Renal pelvis (tissue), 12 donors: ENCODE results near the gene TRIM14. TPM values are rescaled to one million over a fixed set of nuclear protein-coding genes. Genes with fewer than 3 reads are reported as not detected.

Experiments used
- DNase-seq: peaks from one replicate; pipeline ENCODE4 v3.0.0-alpha.2; 2013
- long read RNA-seq, 16 experiments: transcript quantifications; one replicate each; lab custom pipeline, GENCODE V29; 2026
- polyA plus RNA-seq, 3 donors: library from polyadenylated mRNA; unstranded; fragments of 120-200 nt; gene quantifications; one replicate each; pipeline ENCODE4 v1.2.1, GENCODE V29; 2013; ENCODE audit not compliant: insufficient read length in 3 of 3

TRIM14 gene, protein sequence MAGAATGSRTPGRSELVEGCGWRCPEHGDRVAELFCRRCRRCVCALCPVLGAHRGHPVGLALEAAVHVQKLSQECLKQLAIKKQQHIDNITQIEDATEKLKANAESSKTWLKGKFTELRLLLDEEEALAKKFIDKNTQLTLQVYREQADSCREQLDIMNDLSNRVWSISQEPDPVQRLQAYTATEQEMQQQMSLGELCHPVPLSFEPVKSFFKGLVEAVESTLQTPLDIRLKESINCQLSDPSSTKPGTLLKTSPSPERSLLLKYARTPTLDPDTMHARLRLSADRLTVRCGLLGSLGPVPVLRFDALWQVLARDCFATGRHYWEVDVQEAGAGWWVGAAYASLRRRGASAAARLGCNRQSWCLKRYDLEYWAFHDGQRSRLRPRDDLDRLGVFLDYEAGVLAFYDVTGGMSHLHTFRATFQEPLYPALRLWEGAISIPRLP
- 1 to 10 TPM; 5.2 to 7.2 (median 6.9) TPM for polyA plus RNA-seq
- long read RNA-seq, donor 1, full-length matches to known transcripts = 1 of 1 reads
- long read RNA-seq, donor 1, partial matches to known transcripts = 0 of 1 reads
- long read RNA-seq, donor 1, other reads (novel, unspliced or antisense) = 0 of 1 reads
- long read RNA-seq, donor 2, full-length matches to known transcripts = 2 of 99 reads
- long read RNA-seq, donor 2, partial matches to known transcripts = 97 of 99 reads
- long read RNA-seq, donor 2, other reads (novel, unspliced or antisense) = 0 of 99 reads
- long read RNA-seq, donor 3, full-length matches to known transcripts = 1 of 1 reads
- long read RNA-seq, donor 3, partial matches to known transcripts = 0 of 1 reads
- long read RNA-seq, donor 3, other reads (novel, unspliced or antisense) = 0 of 1 reads
- long read RNA-seq, donor 4, full-length matches to known transcripts = 2 of 62 reads
- long read RNA-seq, donor 4, partial matches to known transcripts = 25 of 62 reads
- long read RNA-seq, donor 4, other reads (novel, unspliced or antisense) = 35 of 62 reads
- long read RNA-seq, donor 5 = 0 reads
- long read RNA-seq, donor 6, full-length matches to known transcripts = 4 of 4 reads
- long read RNA-seq, donor 6, partial matches to known transcripts = 0 of 4 reads
- long read RNA-seq, donor 6, other reads (novel, unspliced or antisense) = 0 of 4 reads
- long read RNA-seq, donor 7, full-length matches to known transcripts = 2 of 54 reads
- long read RNA-seq, donor 7, partial matches to known transcripts = 52 of 54 reads
- long read RNA-seq, donor 7, other reads (novel, unspliced or antisense) = 0 of 54 reads
- long read RNA-seq, donor 8, full-length matches to known transcripts = 1 of 1 reads
- long read RNA-seq, donor 8, partial matches to known transcripts = 0 of 1 reads
- long read RNA-seq, donor 8, other reads (novel, unspliced or antisense) = 0 of 1 reads
- long read RNA-seq, donor 9, full-length matches to known transcripts = 1 of 1 reads
- long read RNA-seq, donor 9, partial matches to known transcripts = 0 of 1 reads
- long read RNA-seq, donor 9, other reads (novel, unspliced or antisense) = 0 of 1 reads
- long read RNA-seq, donor 10, full-length matches to known transcripts = 2 of 2 reads
- long read RNA-seq, donor 10, partial matches to known transcripts = 0 of 2 reads
- long read RNA-seq, donor 10, other reads (novel, unspliced or antisense) = 0 of 2 reads
- long read RNA-seq, donor 11 = 0 reads
- long read RNA-seq, donor 12, full-length matches to known transcripts = 2 of 2 reads
- long read RNA-seq, donor 12, partial matches to known transcripts = 0 of 2 reads
- long read RNA-seq, donor 12, other reads (novel, unspliced or antisense) = 0 of 2 reads
- long read RNA-seq, donor 13 = 0 reads
- long read RNA-seq, donor 14 = 0 reads
- long read RNA-seq, donor 15, full-length matches to known transcripts = 11 of 165 reads
- long read RNA-seq, donor 15, partial matches to known transcripts = 99 of 165 reads
- long read RNA-seq, donor 15, other reads (novel, unspliced or antisense) = 55 of 165 reads
- long read RNA-seq, donor 16 = 0 reads

DNA sequence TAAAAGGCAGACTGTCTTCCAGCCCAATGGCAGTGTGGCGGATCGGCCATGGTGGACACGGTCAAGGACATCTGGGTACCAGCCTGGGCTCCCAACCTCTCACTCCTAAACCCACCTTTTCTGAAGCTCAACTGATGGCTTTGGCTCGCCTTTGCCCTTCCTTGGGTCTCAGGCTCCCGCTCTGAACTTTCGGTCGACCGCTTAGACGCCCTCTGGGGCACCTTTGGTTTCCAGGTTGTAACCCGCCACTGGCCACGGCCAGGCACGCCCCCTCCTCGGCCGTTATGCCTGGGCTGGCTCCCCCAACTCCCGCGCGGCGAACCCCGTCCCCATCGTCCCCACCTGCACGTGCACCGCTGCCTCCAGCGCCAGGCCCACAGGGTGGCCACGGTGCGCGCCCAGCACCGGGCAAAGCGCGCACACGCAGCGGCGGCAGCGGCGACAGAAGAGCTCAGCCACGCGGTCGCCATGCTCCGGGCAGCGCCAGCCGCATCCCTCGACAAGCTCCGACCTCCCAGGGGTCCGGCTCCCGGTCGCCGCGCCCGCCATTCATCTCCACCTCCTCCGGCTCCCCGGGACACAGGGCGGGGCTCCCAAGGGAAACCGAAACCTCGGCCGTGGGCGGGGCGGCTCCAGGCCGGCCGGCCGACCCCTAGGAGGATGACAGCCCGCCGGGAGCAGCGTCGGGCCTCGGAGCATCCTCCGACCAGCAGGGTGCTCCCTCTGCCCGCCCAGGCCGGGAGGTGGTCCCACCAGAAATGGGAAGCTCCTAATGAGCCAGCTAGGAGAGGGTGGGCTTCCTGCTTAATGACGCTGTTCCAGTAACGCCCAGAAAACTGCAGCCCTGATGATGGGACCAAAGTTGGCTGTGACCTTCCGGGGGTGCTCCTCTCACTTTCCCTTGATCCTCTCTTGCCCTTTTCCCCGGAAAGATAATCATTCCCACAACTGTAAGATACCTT is at the start of gene TRIM14:
Gene TRIM14, minus strand, starts transcription at position 583 of the 962 bp plus-strand sequence. Its CDS starts 34 bp downstream, at position 549.
- peak; percentile 48 for DNase-seq

DNA sequence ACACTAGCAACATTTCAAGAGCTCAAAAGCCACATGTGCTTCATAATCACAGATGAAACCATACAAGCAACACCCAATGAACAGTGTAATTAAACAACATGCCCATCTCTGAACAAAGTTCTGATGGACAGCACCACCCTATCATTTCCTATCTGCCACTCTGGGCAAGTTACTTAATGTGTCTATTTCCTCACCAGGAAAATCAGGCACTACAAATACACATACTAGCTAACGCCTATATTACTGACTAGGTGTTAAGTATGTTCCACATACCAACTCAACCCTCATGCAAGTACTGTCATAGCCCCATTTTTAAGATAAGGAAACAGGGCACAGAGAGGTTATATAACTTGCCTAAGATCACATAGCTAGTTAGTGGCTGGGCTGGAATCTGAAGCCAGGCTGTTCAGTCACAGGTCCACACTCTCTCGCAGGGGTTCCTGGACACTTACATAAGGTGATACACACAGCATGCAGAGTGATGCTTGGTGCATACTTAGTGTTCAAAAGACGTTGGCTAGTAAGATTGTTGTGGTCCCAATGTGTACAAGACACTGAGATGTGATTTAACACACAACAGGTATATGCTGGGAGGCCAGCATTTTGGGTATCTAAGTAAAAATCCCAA is 49.2 kb upstream of the TRIM14 start:
- DNase-seq = no peak

DNA sequence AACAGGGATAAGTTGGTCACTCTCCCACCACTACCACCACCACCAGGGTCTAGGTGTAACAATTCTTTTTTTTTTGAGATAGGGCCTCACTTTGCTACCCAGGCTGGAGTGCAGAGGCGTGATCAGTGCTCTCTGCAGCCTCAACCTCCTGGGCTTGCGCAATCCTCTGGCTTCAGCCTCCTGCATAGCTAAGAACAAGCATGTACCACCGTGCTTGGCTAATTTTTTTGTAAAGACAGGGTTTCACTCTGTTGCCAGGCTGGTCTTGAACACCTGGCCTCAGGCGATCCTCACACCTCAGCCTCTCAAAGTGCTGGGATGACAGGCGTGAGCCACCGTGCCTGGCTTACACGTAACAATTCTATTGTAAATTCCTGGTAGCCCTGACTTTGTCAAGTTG is 45.9 kb upstream of the TRIM14 start:
- no peak for DNase-seq

DNA sequence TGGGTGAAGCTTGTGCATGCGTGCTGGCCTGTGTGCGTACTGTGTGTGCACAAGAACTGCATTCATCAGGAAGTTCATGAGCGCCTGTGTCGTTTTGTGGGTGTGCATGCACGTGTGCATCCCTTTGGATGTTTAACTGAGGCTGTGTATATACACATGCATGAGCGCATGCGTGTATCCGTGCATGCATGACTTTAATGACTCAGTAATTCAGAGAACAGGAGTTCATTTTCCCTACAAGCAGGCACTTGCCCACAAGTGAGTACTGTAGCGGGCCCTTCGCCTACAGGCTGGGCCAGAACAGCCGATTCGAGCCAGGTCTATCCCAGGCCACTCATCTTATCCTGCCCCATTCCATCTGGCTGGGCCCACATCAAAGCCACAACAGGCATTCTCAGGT is 43.6 kb upstream of the TRIM14 start:
- no peak for DNase-seq

- DNase-seq = no peak
Observed at GRCh38 chr9:98161851-98162250, 42.8 kb upstream of the TRIM14 start.

DNA sequence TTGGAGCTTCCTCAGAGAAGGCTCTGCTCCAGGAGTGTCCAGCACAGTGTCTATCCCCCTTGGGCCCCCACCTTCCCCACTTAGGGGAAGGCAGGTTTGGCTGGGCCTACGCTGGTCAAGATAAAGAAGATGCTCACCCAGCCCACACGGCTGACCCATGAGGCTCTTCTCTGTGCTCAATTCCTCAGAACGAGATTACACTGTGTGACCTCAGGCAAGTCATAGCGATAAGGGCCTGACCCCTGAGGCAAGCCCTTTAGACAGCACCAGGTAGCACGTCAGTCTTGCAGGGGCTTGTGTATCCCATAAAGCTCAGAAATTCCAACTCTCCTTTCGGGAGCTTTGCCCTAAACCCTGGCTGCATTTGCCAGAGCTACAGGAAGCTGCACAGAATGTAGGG is 40.8 kb upstream of the TRIM14 start:
- DNase-seq = no peak

GRCh38 chr9:98159301-98159700 is 40.3 kb upstream of the TRIM14 start:
- DNase-seq = no peak

GRCh38 chr9:98158071-98158831 is 39.2 kb upstream of the TRIM14 start:
- no peak for DNase-seq

DNA sequence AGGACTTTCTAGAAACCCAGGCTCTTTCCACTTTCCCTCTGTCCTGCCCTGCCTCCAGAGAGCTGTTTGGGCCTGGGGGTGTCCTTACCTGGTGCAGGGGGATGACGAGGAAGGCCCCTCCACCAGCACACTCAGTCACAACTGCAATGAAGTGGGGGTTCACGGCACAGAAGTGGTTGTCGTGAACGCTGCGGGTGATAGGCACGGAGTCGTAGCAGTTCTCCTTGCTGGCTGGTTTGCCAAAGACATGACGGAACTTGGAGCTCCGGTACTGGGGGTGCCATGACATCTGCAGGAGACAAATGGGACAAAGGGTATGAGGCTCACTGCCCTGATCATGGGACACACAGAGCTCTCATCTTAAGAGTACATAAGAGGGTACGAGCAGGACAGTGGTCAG is 38.4 kb upstream of the TRIM14 start:
- DNase-seq = no peak

DNA sequence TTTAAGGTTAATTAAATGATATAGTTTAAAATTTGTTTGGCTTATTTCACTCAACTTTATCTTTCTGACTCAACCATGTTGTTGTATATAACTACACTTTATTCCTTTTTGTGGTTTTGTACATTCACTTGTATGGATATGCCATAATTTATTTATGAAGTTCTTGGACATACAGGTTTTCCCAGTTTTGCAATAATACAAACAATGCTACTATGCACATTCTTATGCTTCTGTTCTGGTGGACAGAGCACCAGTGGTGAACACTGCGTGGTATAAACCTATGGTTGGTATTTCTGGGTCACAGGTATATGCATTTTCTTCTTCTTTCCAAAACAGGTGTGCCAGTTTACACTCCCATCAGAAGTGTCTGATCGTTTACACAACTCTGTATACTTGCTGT is 35.7 kb upstream of the TRIM14 start:
- no peak for DNase-seq

GRCh38 chr9:98152526-98152925 is 33.5 kb upstream of the TRIM14 start:
- no peak for DNase-seq

DNA sequence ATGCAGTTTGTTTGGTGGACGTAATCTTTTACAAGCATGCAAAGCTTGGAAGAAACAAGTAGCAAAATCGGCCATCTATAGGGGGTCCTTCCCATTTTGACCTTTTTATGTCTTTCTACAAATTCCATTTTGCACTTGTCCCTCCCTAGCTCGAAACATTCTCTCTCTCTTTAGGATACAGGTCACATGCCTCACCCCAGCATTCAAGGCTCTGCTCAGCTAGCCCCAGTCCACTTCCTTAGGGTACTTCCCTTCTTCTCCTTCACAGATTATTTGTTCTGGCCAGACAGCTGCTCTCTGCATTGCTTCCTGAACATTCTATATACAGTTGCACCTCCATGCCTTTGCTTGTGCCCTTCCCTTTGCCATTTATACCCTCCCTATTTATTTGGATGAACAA is 31.7 kb upstream of the TRIM14 start:
- no peak for DNase-seq

DNA sequence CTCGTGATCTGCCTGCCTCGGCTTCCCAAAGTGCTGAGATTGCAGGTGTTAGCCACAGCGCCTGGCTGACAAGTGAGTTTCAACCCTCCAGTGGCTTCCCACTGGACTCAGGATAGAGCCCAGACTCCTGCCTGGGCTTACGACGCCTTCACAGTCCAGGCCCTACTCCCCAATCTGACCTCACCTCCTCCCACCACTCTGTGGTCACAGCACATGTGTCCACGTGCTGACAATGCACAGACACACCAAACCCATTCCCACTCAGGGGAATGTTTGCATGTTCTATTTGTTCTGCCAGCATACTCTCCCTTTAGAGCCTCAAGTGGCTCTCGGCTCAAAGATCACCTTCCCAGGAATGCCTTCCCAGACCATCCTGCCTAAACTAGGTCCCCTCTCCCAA is 31.1 kb upstream of the TRIM14 start:
- DNase-seq = no peak

- no peak for DNase-seq
Observed at GRCh38 chr9:98149422-98149821, 30.4 kb upstream of the TRIM14 start.

GRCh38 chr9:98148486-98148885 is 29.5 kb upstream of the TRIM14 start:
- DNase-seq = no peak

DNA sequence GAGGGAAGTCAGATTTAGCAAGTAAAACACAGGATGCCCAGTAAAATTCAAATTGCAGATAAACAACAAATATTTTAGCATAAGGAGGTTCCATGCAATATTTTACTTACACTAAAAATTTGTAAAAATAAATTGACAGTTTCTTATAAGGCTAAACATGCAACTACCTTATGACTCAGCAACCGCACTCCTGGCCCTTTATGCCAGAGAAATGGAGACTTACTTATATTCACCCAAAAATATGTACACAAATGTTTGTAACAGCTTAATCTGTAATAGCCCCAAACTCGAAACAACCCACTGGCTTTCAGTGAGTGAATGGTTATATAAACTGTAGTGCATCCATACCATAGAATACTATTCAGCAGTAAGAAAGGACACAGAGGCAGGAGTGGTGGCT is 28.6 kb upstream of the TRIM14 start:
- no peak for DNase-seq

GRCh38 chr9:98146101-98146991 is 27.3 kb upstream of the TRIM14 start:
- peak; percentile 48 for DNase-seq
